22Rv1 (cell line): ENCODE measurements around the gene RAP1GAP2.

ENCODE experiments used
- CTCF ChIP-seq: fragments of 450-650 bp; IDR thresholded peaks from 2 replicates; pipeline ENCODE4 v1.5.1; 2017; ENCODE audit warnings: mild to moderate bottlenecking
- ZFX ChIP-seq: fragments of 450-650 bp; IDR thresholded peaks from 2 replicates; pipeline ENCODE4 v1.6.1; 2017; ENCODE audit warnings: antibody characterized with exemption, borderline replicate concordance

DNA sequence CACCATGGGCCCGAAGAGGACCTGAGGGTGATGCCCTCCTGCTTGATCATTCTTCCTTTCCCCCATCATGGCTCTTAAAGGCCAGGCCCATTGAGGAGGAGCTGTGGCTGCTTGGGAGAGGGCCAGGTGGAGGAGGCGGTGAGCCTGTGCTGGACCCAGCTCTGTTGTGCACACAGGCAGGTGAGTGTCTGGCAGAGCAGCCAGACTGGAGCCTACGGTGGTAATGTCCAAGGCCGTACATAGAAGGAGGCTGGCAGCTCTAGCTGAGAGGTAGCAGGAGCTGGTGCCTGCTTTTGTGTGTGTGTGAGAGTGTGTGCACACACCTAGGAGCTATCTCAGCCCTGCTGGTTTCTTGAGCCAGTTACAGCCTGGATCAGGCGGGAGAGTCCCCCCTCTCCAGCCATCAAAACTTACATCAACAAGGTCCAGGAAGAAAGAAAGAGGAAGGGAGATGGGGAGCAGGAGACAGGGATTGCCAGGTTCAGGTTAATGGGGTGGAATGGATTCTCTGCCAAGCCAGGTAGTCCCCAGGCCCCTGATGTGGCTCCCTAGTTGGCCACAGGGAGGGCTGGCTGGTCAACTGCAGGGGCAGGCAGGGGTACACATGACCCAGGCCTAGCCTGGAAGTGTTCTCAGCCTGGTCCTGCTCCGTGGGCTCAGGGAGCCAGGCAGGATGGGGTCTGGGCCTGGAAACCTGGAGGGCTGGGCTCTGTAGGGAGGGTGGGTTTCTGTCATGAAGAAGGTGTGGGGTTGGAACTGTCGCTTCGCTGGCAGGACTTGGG, 107.1 kb downstream of the RAP1GAP2 start:
- no peak for TF ChIP-seq CTCF
- no peak for TF ChIP-seq ZFX
